ENCODE measurements around the gene NME8.

The NME8 gene

GRCh38 chr7:37947941-37948210 is 99.5 kb downstream of the NME8 start:
- no peak for DNase-seq (ENCODE audit: low read depth)
- no peak overlapping the region for H3K4me3 ChIP-seq (ENCODE audit: low read length)
- TF ChIP-seq CTCF (conservative IDR thresholded peaks at IDR 0.05; ENCODE audit: low read length) = no peak
